ENCODE results near the gene NPNT.

DNA sequence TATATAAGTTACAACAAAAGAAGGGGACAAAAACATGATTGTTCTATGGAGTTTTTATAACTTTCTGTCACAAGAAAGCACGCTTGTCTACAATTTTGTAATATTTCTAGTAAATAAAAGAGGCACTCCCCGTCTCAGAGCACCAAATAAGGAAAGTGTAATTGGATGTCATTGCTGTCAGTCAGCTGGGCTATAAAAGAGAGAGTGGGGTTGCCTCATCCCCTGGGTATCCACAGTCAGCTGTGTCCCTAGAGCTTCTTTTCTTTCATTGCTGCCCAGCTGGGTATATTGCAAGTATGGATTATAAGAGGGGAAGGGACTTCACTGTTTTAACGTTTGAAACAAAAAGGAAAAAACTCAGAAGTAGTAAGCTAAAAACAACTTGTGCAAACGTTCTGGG, 61.3 kb downstream of the NPNT start:
- TF ChIP-seq, protein P1, sequence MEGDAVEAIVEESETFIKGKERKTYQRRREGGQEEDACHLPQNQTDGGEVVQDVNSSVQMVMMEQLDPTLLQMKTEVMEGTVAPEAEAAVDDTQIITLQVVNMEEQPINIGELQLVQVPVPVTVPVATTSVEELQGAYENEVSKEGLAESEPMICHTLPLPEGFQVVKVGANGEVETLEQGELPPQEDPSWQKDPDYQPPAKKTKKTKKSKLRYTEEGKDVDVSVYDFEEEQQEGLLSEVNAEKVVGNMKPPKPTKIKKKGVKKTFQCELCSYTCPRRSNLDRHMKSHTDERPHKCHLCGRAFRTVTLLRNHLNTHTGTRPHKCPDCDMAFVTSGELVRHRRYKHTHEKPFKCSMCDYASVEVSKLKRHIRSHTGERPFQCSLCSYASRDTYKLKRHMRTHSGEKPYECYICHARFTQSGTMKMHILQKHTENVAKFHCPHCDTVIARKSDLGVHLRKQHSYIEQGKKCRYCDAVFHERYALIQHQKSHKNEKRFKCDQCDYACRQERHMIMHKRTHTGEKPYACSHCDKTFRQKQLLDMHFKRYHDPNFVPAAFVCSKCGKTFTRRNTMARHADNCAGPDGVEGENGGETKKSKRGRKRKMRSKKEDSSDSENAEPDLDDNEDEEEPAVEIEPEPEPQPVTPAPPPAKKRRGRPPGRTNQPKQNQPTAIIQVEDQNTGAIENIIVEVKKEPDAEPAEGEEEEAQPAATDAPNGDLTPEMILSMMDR (IDR thresholded peaks at IDR 0.05) = no peak
- no peak for TF ChIP-seq POLR2A (IDR thresholded peaks at IDR 0.05)
